ENCODE results near the gene ZFHX3.

ZFHX3 gene

DNA sequence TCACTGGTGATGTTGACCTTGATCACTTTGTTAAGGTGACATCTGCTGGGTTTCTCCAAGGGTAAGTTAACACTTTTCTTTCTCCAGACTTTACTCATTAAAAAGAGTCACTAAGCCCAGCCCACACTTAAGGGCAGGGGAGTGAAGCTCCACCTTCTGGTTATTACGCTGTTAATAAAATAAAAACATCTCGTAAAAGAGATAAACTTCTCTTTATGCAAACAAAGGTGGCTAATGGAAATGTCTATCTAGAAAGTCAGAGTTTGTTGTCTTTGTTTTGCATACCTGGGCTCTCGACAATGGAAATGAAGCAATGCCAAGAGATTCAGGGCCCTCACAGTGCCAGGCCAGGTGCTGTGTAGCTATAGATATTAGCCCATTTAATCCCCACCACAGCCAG lies 134.4 kb downstream of the ZFHX3 start:
- in situ Hi-C loops (cut with HindIII; ENCODE audit: low sequenced_read_pairs) = no loop called here

GRCh38 chr16:72911971-72912370 lies 136.0 kb downstream of the ZFHX3 start:
- in situ Hi-C loops (cut with HindIII; ENCODE audit: low sequenced_read_pairs) = no loop called here

- in situ Hi-C loops (cut with HindIII; ENCODE audit: low sequenced_read_pairs) = no loop called here
Measured at GRCh38 chr16:72910875-72911274, 137.1 kb downstream of the ZFHX3 start.

GRCh38 chr16:72910381-72910780 lies 137.5 kb downstream of the ZFHX3 start:
- in situ Hi-C loops (cut with HindIII; ENCODE audit: low sequenced_read_pairs) = no loop called here

DNA sequence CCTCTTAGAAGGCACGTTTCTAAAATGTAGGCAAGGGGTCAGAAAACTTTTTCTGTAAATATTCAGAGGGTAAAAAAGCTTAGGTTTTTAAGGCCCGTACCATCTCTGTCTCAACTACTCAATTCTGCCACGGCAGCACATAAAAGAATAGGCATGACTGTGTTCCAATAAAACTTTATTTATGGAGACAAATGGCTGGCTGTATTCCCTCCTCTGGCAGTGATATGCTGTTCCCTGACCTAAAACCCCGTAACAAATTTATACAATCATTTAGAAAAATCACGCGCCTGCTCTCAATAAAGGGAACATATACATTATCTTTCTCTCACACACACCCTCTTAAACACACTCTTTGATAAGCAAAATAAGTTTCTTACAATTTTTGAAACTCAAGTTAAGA lies 138.7 kb downstream of the ZFHX3 start:
- in situ Hi-C loops (cut with HindIII; ENCODE audit: low sequenced_read_pairs) = no loop called here

- in situ Hi-C loops (cut with HindIII; ENCODE audit: low sequenced_read_pairs) = no loop called here
Measured at GRCh38 chr16:72908362-72909167, 139.4 kb downstream of the ZFHX3 start.

GRCh38 chr16:72905581-72905980 lies 142.3 kb downstream of the ZFHX3 start:
- in situ Hi-C loops (cut with HindIII; ENCODE audit: low sequenced_read_pairs) = no loop called here

- in situ Hi-C loops (cut with HindIII; ENCODE audit: low sequenced_read_pairs) = no loop called here
Measured at GRCh38 chr16:72903176-72903575, 144.8 kb downstream of the ZFHX3 start.

DNA sequence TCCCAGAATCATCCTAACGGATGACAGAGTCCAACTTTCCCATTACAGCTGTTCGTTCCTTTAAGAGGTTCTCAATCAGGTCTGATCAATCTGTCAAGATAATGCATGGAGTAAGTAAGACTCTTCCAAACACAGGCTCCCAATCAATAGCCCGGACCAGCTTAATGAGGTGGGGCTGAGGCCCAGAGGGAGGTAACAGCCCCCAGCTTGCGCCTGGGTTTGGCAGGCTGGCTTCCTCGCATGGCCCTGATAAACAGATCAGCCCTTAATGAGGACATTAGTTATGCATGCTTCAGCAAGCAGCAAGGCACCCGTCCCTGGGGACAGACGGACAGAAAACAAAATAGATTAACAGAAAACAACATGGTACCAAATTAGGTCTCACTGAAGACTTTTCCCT lies 145.7 kb downstream of the ZFHX3 start:
- in situ Hi-C loops (cut with HindIII; ENCODE audit: low sequenced_read_pairs) = no loop called here

GRCh38 chr16:72901000-72901627 lies 146.8 kb downstream of the ZFHX3 start:
- in situ Hi-C loops (cut with HindIII; ENCODE audit: low sequenced_read_pairs) = no loop called here

DNA sequence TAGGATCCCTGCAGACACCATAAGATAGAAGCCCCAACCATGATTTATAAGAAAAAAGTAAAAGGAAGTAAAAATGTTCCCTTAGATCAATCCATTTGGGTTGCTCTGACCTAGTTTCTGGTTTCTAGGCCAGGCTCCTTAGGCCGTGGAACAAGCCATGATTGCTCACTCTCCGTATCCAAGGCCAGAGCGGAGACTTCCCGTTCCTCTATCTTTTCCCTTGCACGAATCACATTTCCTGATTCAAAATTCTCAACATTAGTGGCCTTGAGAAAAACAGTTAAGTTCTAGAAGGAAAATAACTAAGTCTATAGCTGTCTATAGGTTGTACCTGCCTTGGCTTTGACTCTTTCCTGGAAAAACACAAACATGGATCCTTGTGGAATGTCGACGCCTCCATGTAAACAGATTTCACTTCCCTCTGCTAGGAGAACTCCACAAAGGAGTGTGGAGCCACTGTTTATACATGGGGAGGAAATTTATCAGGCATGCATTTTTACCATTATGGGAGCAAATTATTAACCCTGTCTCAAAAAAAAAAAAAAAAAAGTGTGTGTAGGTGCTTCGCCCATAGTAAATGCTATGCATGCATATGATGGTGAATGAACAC lies 149.6 kb downstream of the ZFHX3 start:
- in situ Hi-C loops (cut with HindIII; ENCODE audit: low sequenced_read_pairs) = no loop called here

- in situ Hi-C loops (cut with HindIII; ENCODE audit: low sequenced_read_pairs) = no loop called here
Measured at GRCh38 chr16:72897707-72898106, 150.2 kb downstream of the ZFHX3 start.

GRCh38 chr16:72896485-72897118 lies 151.3 kb downstream of the ZFHX3 start:
- in situ Hi-C loops (cut with HindIII; ENCODE audit: low sequenced_read_pairs) = no loop called here

- in situ Hi-C loops (cut with HindIII; ENCODE audit: low sequenced_read_pairs) = no loop called here
Measured at GRCh38 chr16:72895951-72896350, 152.0 kb downstream of the ZFHX3 start.

GRCh38 chr16:72894293-72895151 lies 153.4 kb downstream of the ZFHX3 start:
- in situ Hi-C loops (cut with HindIII; ENCODE audit: low sequenced_read_pairs) = no loop called here

DNA sequence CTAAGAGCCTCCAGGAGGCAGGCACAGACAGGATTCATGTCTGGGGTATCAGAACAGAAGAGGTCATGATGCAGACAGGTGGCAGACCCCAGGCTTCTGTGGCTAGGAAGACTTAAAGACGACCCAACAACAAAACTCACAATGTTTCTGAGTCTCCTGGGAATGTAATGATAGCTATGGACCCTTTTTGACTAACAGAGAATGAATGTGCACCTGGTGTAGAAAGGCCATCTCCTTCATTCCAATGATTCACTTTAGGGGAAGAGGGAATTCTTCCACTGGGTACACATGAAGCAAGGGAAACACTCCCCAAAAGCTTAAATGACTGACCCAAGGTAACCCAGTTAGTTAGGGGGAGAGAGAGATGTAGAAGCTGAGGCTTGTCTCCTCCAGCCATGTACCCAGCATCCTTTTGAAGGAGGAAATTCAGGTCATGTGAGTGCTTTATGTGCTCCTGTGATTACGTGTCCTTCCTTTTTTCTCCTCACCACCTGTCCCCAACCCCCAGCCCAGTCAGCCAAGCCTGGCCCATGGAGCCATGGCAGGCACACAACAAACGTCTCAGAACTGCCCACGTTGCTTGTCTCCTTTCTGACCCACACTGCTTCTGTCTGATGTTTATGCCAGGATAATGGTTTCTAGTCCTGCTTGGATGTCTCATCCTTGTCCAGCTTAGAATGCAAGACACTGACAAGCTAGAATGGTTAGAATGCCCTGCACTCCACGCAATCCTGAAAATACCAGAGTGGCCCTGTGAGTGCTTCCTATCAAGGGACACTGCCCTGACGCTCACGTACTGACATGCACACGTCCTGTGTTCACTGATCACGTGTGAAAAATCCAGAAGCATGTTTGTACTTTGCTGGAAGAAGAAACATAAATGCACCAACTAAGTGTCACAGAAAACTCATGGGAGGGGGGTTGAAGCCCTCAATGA lies 156.4 kb downstream of the ZFHX3 start:
- in situ Hi-C loops (cut with HindIII; ENCODE audit: low sequenced_read_pairs) = no loop called here

DNA sequence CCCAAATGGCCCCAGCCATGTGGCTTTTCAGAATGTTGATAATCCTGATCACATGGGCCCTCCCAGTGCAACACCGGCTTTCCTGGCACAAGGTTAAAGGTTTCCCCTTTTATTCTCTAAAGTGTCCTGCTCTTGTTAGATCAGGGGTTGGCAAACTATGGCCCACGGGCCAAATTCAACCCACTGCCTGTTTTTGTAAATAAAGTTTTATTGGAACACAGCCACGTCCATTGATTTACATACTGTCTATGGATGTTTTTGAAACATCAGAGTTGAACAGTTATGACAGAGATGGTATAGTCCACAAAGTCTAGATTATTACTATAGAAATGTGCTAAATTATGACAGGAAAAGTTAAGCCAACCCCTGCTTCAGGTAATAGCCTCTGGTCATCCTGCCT lies 157.3 kb downstream of the ZFHX3 start:
- in situ Hi-C loops (cut with HindIII; ENCODE audit: low sequenced_read_pairs) = no loop called here

GRCh38 chr16:72889616-72890582 lies 158.0 kb downstream of the ZFHX3 start:
- in situ Hi-C loops (cut with HindIII; ENCODE audit: low sequenced_read_pairs) = no loop called here
